Activated CD4-positive, alpha-beta T cell treated with anti-CD3 and anti-CD28 coated beads, Interleukin-2, amount 10 ng/mL, durations not matched to agents 7 days and 5 days (primary cell): Measurements from ENCODE around the gene PTPRN2. TPM values are rescaled to one million over a fixed set of nuclear protein-coding genes. Genes with fewer than 3 reads are reported as not detected.

ENCODE experiments used
- CTCF ChIA-PET: fragments of 350-600 bp; sonication (Branson Sonifier 250); formaldehyde crosslinking; loops from one replicate; lab custom pipeline; 2021; ENCODE audit warnings: antibody characterized with exemption; lab: Charles Lee
- POLR2A ChIA-PET: fragments of 350-600 bp; sonication (Branson Sonifier 250); formaldehyde crosslinking; loops from one replicate; lab custom pipeline; 2021; ENCODE audit warnings: antibody characterized with exemption; lab: Charles Lee
- DNase-seq: peaks from one replicate; pipeline ENCODE4 v3.0.0-alpha.2; 2020
- H3K27ac Mint-ChIP-seq: one replicate; pipeline ENCODE4 v1.8.0; 2021; ENCODE audit warnings: mild to moderate bottlenecking, moderate library complexity, mixed read lengths
- H3K27me3 Mint-ChIP-seq: one replicate; pipeline ENCODE4 v1.8.0; 2021; ENCODE audit warnings: mixed read lengths
- H3K36me3 Mint-ChIP-seq: one replicate; pipeline ENCODE4 v1.8.0; 2021; ENCODE audit warnings: low read depth, mixed read lengths
- H3K4me1 Mint-ChIP-seq: one replicate; pipeline ENCODE4 v1.8.0; 2021; ENCODE audit warnings: mixed read lengths
- H3K4me3 Mint-ChIP-seq: one replicate; pipeline ENCODE4 v1.8.0; 2021; ENCODE audit warnings: mild to moderate bottlenecking, moderate library complexity, mixed read lengths
- H3K9me3 Mint-ChIP-seq: one replicate; pipeline ENCODE4 v1.8.0; 2021; ENCODE audit warnings: mixed read lengths
- total RNA-seq, 2 experiments: library from RNA; stranded (reverse); gene quantifications; one replicate each; pipeline ENCODE4 v1.2.3, GENCODE V29; 2021

PTPRN2 gene
- total RNA-seq, 2 experiments from 2014 or later, result 2.6 to 2.7 TPM

DNA sequence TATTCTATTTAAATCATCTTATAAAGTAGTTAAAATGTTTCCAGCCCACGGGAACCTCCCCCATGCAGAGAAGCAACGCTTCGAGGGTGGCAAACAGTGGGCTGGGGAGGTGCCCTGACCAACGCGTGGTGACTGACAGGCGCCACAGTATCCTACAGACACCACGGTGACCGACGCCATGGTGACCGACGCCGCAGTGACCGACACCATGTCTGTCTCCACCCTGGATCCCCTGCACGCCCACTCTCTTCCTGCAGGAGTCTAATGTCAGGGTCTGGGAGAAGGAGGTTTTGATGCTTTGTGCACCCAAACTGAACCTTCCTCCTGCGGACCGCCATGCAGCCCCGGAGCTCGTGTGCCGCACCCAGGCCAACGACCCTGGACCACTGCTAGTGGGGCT, 464.4 kb downstream of the PTPRN2 start:
- no peak for DNase-seq
- CTCF ChIA-PET, result no interaction called here
- POLR2A ChIA-PET, result no interaction called here
- Mint-ChIP-seq H3K4me1 (no peaks in the 10 kb centered on the region), H3K36me3 (no peaks in the 10 kb centered on the region), H3K27me3 (no peaks in the 10 kb centered on the region), H3K4me3 (no peak overlapping the region), H3K9me3 (peaks cover 15% of the 10 kb centered on the region), H3K27ac (no peak overlapping the region)

DNA sequence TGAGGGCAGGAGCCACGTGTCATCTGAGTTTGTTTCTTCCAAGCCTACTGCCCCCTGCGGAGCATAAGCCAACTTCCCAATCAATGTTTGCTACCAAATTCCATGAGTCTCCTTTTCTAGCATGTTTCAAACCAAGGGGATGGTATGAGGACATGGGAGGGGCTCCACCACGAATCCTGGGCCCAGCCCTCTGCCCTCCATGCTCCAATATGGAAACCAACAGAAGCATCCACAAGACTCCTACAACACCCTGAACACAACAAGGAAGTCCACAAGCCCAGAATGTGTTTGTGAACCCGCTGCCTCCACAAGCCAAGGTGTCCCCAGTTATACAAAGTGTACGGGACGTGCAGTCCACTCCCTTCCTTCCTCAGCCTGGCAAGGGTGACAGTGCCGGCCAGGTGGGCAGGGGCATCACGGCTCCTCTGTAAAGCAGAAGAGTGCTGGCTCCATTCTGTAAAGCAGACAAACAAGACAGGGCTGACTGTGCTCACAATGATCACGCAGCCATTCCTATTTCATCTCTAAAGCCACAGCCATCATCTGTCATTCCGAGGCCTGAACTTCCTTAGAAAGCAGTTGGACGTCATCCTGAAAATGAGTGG, 466.1 kb downstream of the PTPRN2 start:
- DNase-seq, result no peak
- ChIA-PET CTCF (no interaction called here), POLR2A (no interaction called here)
- Mint-ChIP-seq H3K36me3 (no peaks in the 10 kb centered on the region), H3K4me3 (no peak overlapping the region), H3K27me3 (no peaks in the 10 kb centered on the region), H3K27ac (no peak overlapping the region), H3K4me1 (no peaks in the 10 kb centered on the region), H3K9me3 (peaks cover 26% of the 10 kb centered on the region)

GRCh38 chr7:158120716-158121115, 466.9 kb downstream of the PTPRN2 start:
- DNase-seq, result no peak
- ChIA-PET POLR2A (no interaction called here), CTCF (no interaction called here)
- Mint-ChIP-seq H3K27me3 (no peaks in the 10 kb centered on the region), H3K4me1 (no peaks in the 10 kb centered on the region), H3K36me3 (no peaks in the 10 kb centered on the region), H3K9me3 (peaks cover 26% of the 10 kb centered on the region), H3K27ac (no peak overlapping the region), H3K4me3 (no peak overlapping the region)

DNA sequence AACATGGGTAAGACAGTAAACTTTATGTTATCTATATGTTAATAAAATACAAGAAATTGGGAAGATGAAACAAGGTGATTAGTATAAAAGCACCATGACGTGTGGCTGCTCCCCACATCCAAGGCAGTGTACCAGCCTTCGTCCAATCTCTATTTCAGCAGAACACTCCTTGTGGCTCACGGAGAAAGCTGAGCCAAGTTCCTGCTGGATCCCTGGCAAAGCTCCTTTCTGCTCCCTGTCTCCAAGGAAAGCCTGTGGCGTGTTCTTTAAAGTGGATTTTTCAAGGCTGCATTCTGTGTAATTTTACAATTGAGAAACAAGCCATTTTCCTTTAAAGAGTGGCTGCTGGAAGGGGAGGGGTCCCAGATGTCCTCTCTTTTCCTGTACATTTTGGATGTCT, 467.3 kb downstream of the PTPRN2 start:
- POLR2A ChIA-PET, result no interaction called here
- Mint-ChIP-seq H3K27me3 (no peaks in the 10 kb centered on the region), H3K27ac (no peak overlapping the region), H3K4me3 (no peak overlapping the region), H3K9me3 (peaks cover 25% of the 10 kb centered on the region), H3K4me1 (no peaks in the 10 kb centered on the region), H3K36me3 (no peaks in the 10 kb centered on the region)
- DNase-seq, result no peak
- CTCF ChIA-PET, result no interaction called here

GRCh38 chr7:158117341-158118222, 470.0 kb downstream of the PTPRN2 start:
- CTCF ChIA-PET, result no interaction called here
- Mint-ChIP-seq H3K4me3 (no peak overlapping the region), H3K27ac (no peak overlapping the region), H3K9me3 (peaks cover 32% of the 10 kb centered on the region), H3K4me1 (no peaks in the 10 kb centered on the region), H3K36me3 (no peaks in the 10 kb centered on the region), H3K27me3 (no peaks in the 10 kb centered on the region)
- POLR2A ChIA-PET, result no interaction called here
- DNase-seq, result no peak

GRCh38 chr7:158116235-158116634, 471.4 kb downstream of the PTPRN2 start:
- Mint-ChIP-seq H3K27me3 (no peaks in the 10 kb centered on the region), H3K9me3 (peaks cover 32% of the 10 kb centered on the region), H3K4me1 (no peaks in the 10 kb centered on the region), H3K36me3 (no peaks in the 10 kb centered on the region), H3K27ac (no peak overlapping the region), H3K4me3 (no peak overlapping the region)
- no peak for DNase-seq
- ChIA-PET POLR2A (no interaction called here), CTCF (no interaction called here)

GRCh38 chr7:158114056-158114850, 473.4 kb downstream of the PTPRN2 start:
- DNase-seq, result no peak
- no peak overlapping the region for H3K4me3 Mint-ChIP-seq
- no peak overlapping the region for H3K27ac Mint-ChIP-seq
- ChIA-PET POLR2A (no interaction called here), CTCF (no interaction called here)
- no peaks in the 10 kb centered on the region for H3K27me3 Mint-ChIP-seq
- H3K4me1 Mint-ChIP-seq, result no peaks in the 10 kb centered on the region
- H3K36me3 Mint-ChIP-seq, result no peaks in the 10 kb centered on the region
- peaks cover 30% of the 10 kb centered on the region for H3K9me3 Mint-ChIP-seq

DNA sequence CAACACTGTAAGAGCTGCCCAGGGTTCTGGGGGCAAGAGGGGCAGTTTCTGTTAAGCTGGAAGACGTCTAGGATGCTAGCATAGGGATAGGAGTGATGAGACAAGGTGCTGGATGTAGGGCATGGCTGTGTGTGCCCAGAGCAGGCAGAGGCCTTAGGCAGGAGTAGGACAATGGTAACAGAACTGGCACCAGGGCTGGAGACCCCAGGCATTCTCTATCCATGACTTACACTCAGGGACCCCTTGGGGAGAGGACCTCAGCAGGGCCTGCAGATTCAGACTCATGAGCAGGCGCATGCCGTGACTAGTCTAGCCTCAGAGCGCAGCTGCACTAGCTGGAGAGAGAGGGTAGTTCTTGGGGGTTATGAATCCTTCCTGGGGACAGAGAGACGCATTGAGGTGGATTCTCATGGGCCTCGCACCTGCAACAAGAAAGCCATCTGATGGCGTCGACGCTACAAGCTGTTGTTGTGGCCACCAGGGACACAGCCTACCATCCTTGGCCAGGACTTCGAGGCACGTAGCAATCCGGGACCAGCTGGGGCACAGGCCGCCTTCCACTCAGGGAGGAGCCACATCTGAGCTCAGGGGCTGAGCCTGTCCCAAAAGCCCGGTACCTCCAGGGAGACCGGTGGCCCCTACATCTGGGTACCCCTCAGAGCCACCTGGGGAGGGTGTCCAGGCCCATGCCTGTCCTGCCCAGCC, 474.1 kb downstream of the PTPRN2 start:
- DNase-seq, result no peak
- Mint-ChIP-seq H3K4me3 (no peak overlapping the region), H3K27me3 (no peaks in the 10 kb centered on the region), H3K9me3 (peaks cover 28% of the 10 kb centered on the region), H3K4me1 (no peaks in the 10 kb centered on the region), H3K27ac (no peak overlapping the region), H3K36me3 (no peaks in the 10 kb centered on the region)
- ChIA-PET POLR2A (no interaction called here), CTCF (no interaction called here)

DNA sequence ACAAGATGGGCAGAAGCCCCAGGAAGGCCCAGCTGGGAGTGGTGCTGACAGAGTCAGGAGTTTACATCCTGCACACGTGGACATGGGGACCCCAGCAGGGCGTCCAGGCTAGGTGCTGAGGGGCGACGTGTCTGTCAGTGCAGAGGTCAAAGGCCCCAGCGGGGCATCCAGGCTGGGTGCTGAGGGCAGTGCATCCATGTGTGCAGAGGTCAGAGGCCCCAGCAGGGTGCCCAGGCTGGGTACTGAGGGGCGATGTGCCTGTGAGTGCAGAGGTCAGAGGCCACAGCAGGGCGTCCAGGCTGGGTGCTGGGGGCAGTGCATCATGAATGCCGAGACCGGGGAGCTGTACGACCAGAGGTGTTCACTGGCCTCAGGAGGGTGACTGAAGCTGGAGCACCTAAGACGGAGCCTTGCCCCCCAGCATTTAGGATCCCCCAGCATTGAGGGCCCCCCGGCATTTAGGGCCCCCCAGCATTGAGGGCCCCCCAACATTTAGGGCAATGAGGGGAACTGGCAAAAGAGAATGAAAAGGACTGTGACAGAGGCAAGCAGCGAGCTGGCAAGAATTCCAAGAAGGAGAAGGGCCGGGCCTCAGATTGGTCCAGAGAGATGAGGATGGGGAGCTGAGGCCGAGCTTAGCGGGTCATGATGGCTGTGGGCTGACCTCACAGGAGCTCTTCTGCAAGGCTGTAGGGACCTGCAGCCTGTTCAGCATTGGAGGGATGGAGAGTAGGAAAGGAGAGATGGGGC, 474.9 kb downstream of the PTPRN2 start:
- Mint-ChIP-seq H3K9me3 (peaks cover 28% of the 10 kb centered on the region), H3K4me3 (no peak overlapping the region), H3K27me3 (no peaks in the 10 kb centered on the region), H3K27ac (no peak overlapping the region), H3K4me1 (no peaks in the 10 kb centered on the region), H3K36me3 (no peaks in the 10 kb centered on the region)
- DNase-seq, result no peak
- ChIA-PET CTCF (no interaction called here), POLR2A (interaction anchor here (0.7 kb wide), 1 partner anchor 265 kb away, joined by 3 read pairs; no protein-coding TSS in a partner anchor)

GRCh38 chr7:158111906-158112570, 475.6 kb downstream of the PTPRN2 start:
- no peaks in the 10 kb centered on the region for H3K27me3 Mint-ChIP-seq
- no peak overlapping the region for H3K4me3 Mint-ChIP-seq
- H3K4me1 Mint-ChIP-seq, result no peaks in the 10 kb centered on the region
- H3K27ac Mint-ChIP-seq, result no peak overlapping the region
- CTCF ChIA-PET, result no interaction called here
- no peaks in the 10 kb centered on the region for H3K36me3 Mint-ChIP-seq
- DNase-seq, result no peak
- POLR2A ChIA-PET, result interaction anchor here (0.7 kb wide), 1 partner anchor 266 kb away, joined by 3 read pairs; no protein-coding TSS in a partner anchor
- peaks cover 21% of the 10 kb centered on the region for H3K9me3 Mint-ChIP-seq

DNA sequence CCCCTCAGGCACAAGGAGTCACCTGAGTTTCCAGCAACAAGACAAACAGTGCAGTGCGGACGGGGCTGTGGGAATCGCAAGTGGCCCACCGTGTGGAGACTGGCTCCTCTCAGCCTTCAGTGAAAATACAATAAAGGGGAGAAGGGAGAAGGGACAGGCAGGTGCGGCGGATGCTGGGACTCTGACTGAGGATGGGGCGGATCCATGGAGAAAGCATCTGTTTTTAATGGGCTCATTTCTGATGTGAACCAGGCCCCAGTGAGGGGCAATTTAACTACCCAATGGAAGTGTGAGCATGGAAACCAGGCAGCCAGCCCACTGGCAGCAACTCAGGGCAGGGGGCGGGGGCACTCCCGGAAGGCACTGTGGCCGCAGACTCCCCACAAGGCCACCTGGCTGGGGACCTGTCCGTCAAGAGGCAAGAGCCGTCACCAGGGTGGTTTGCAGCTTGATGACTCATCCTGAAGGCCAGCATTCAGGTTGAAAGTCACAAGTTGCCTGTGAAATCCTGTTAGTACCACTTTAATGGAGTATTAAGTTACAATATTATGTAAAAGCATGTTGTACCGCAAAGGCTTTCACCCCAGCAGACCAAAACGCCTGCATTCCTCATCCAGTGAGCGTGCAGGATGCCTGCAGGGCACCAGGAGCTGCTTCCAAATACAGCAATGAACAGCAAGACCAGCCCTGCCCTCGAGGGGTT, 476.4 kb downstream of the PTPRN2 start:
- ChIA-PET CTCF (no interaction called here), POLR2A (no interaction called here)
- Mint-ChIP-seq H3K9me3 (peaks cover 17% of the 10 kb centered on the region), H3K36me3 (no peaks in the 10 kb centered on the region), H3K4me1 (no peaks in the 10 kb centered on the region), H3K27ac (no peak overlapping the region), H3K4me3 (no peak overlapping the region), H3K27me3 (no peaks in the 10 kb centered on the region)
- no peak for DNase-seq
